Sigmoid colon (tissue), 4 donors: ENCODE measurements around the gene EID2B.

ENCODE experiments used
- POLR2A ChIP-seq, 2 donors: fragments of 450-650 bp; IDR thresholded peaks; one replicate each; pipeline ENCODE4 v1.6.1; 2016; ENCODE audit warnings: antibody characterized with exemption in 2 of 2, mild to moderate bottlenecking in 2 of 2, moderate library complexity in 2 of 2
- POLR2AphosphoS5 ChIP-seq, 4 donors: sonication (generic); formaldehyde crosslinking; IDR thresholded peaks; one replicate each; pipeline ENCODE4 v1.6.1; 2017; ENCODE audit warnings: antibody characterized with exemption in 4 of 4
- TF ChIP-seq, protein P1 (sequence below), 4 experiments: fragments of 450-650 bp in 3 of 4; fragments of 200-600 bp in 1 of 4; IDR thresholded peaks; one replicate each; pipeline ENCODE4 v1.5.1; 2016 to 2019; ENCODE audit warnings: antibody characterized with exemption in 4 of 4, mild to moderate bottlenecking in 3 of 4, moderate library complexity in 2 of 4

DNA sequence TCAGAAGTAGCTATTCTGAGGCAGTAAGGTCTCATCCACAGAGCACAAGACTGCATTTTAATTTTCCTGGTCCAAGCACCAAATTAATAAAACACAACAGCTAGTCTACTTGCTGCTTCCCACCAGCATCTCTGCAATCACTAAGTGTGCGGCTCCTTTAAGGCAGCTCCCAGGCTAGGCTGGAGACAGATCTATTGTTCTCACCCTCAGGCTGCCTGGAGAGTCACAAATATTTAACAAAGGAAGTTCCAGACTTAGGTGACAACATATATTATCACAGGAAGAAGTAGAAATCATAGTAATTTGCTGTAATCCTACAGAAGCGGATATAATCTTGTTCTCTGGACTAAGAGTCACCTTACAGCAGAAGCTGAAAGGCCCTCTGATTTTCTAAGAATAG lies 9.6 kb upstream of the EID2B start:
- TF ChIP-seq POLR2AphosphoS5 (IDR thresholded peaks at IDR 0.05) (no peak), POLR2A (IDR thresholded peaks at IDR 0.05) (no peak)
- TF ChIP-seq, protein P1, sequence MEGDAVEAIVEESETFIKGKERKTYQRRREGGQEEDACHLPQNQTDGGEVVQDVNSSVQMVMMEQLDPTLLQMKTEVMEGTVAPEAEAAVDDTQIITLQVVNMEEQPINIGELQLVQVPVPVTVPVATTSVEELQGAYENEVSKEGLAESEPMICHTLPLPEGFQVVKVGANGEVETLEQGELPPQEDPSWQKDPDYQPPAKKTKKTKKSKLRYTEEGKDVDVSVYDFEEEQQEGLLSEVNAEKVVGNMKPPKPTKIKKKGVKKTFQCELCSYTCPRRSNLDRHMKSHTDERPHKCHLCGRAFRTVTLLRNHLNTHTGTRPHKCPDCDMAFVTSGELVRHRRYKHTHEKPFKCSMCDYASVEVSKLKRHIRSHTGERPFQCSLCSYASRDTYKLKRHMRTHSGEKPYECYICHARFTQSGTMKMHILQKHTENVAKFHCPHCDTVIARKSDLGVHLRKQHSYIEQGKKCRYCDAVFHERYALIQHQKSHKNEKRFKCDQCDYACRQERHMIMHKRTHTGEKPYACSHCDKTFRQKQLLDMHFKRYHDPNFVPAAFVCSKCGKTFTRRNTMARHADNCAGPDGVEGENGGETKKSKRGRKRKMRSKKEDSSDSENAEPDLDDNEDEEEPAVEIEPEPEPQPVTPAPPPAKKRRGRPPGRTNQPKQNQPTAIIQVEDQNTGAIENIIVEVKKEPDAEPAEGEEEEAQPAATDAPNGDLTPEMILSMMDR (IDR thresholded peaks at IDR 0.05) = no peak
